Trophoblast cell (in vitro differentiated cells and primary cell): Measurements from ENCODE around the gene SOAT2.

Experiments used
- DNase-seq, 2 donors: peaks; one replicate each; pipeline ENCODE4 v3.0.0-alpha.2; 2016
- H2AFZ ChIP-seq: 2 replicates; pipeline ENCODE4 v1.6.1; 2013; ENCODE audit warnings: low read length, moderate library complexity, mild to moderate bottlenecking; ENCODE audit not compliant: insufficient read depth, poor library complexity
- H2AK5ac ChIP-seq: 2 replicates; pipeline ENCODE4 v1.6.1; 2013; ENCODE audit warnings: mild to moderate bottlenecking, low read length
- H2BK120ac ChIP-seq: 2 replicates; pipeline ENCODE4 v1.6.1; 2013; ENCODE audit warnings: low read length, mild to moderate bottlenecking, moderate library complexity; ENCODE audit not compliant: insufficient read depth, poor library complexity
- H2BK12ac ChIP-seq: 2 replicates; pipeline ENCODE4 v1.6.1; 2013; ENCODE audit warnings: mild to moderate bottlenecking, low read length, moderate library complexity
- H2BK5ac ChIP-seq: 2 replicates; pipeline ENCODE4 v1.6.1; 2013; ENCODE audit warnings: low read length, low read depth, moderate library complexity, mild to moderate bottlenecking; ENCODE audit not compliant: poor library complexity
- H3K14ac ChIP-seq: 2 replicates; pipeline ENCODE4 v1.6.1; 2013; ENCODE audit warnings: mild to moderate bottlenecking, low read length
- H3K18ac ChIP-seq: 2 replicates; pipeline ENCODE4 v1.6.1; 2013; ENCODE audit warnings: mild to moderate bottlenecking, low read length
- H3K23ac ChIP-seq: 2 replicates; pipeline ENCODE4 v1.6.1; 2013; ENCODE audit warnings: low read length
- H3K27ac ChIP-seq: 2 replicates; pipeline ENCODE4 v1.5.1; 2013; ENCODE audit warnings: low read depth, mild to moderate bottlenecking, inconsistent platforms, low read length, moderate library complexity
- H3K27me3 ChIP-seq: 2 replicates; pipeline ENCODE4 v1.6.1; 2013; ENCODE audit warnings: inconsistent platforms, mild to moderate bottlenecking, low read length, moderate library complexity; ENCODE audit not compliant: insufficient read depth
- H3K36me3 ChIP-seq, 2 experiments: 1 replicate in 1 of 2; 2 replicates in 1 of 2; pipeline ENCODE4 v1.6.1; 2013; ENCODE audit warnings: low read length in 2 of 2, mild to moderate bottlenecking in 2 of 2, moderate library complexity in 1 of 2; ENCODE audit not compliant: insufficient read depth in 2 of 2, control insufficient read depth in 1 of 2
- H3K4ac ChIP-seq: 2 replicates; pipeline ENCODE4 v1.6.1; 2013; ENCODE audit warnings: low read depth, mild to moderate bottlenecking, low read length, moderate library complexity
- H3K4me1 ChIP-seq, 2 experiments: 1 replicate in 1 of 2; 2 replicates in 1 of 2; pipeline ENCODE4 v1.6.1; 2013; ENCODE audit warnings: low read length in 2 of 2, mild to moderate bottlenecking in 2 of 2, moderate library complexity in 1 of 2; ENCODE audit not compliant: insufficient read depth in 2 of 2, control insufficient read depth in 1 of 2
- H3K4me2 ChIP-seq: 2 replicates; pipeline ENCODE4 v1.6.1; 2013; ENCODE audit warnings: inconsistent platforms, mild to moderate bottlenecking, low read length, moderate library complexity
- H3K4me3 ChIP-seq: 2 replicates; pipeline ENCODE4 v1.5.1; 2013; ENCODE audit warnings: mild to moderate bottlenecking, low read depth, low read length, inconsistent platforms
- H3K79me1 ChIP-seq: one replicate; pipeline ENCODE4 v1.6.1; 2013; ENCODE audit warnings: low read length
- H3K79me2 ChIP-seq: 2 replicates; pipeline ENCODE4 v1.6.1; 2013; ENCODE audit warnings: low read length, mild to moderate bottlenecking; ENCODE audit not compliant: control insufficient read depth, insufficient read depth, poor library complexity
- H3K9ac ChIP-seq: 2 replicates; pipeline ENCODE4 v1.6.1; 2013; ENCODE audit warnings: mild to moderate bottlenecking, low read length
- H3K9me3 ChIP-seq: 2 replicates; pipeline ENCODE4 v1.6.1; 2013; ENCODE audit warnings: low read depth, mild to moderate bottlenecking, control low read depth, inconsistent platforms, low read length; ENCODE audit not compliant: insufficient read depth
- H4K12ac ChIP-seq: 2 replicates; pipeline ENCODE4 v1.6.1; 2013; ENCODE audit warnings: low read depth, mild to moderate bottlenecking, low read length, moderate library complexity
- H4K8ac ChIP-seq: 2 replicates; pipeline ENCODE4 v1.6.1; 2013; ENCODE audit warnings: low read depth, mild to moderate bottlenecking, low read length, moderate library complexity
- H4K91ac ChIP-seq: one replicate; pipeline ENCODE4 v1.6.1; 2013; ENCODE audit warnings: low read depth, mild to moderate bottlenecking, low read length, moderate library complexity
- WGBS: extraction: QIAGEN DNeasy Blood & Tissue Kit; methylation state at CpG from one replicate; pipeline ENCODE4 v1.1.7; 2013; ENCODE audit warnings: missing lambda C conversion rate; ENCODE audit not compliant: insufficient read length, insufficient coverage; ENCODE audit errors: extremely low coverage; 5-methylcytosine and 5-hydroxymethylcytosine counted together

The SOAT2 gene

GRCh38 chr12:53145383-53146260 lies 42.3 kb downstream of the SOAT2 start:
- Histone ChIP-seq H3K27ac (no peak overlapping the region), H3K9ac (no peak overlapping the region)
- WGBS, result no CpG with 5 or more reads among the region's 5 CpGs

GRCh38 chr12:53147181-53147580 lies 43.9 kb downstream of the SOAT2 start:
- no peak overlapping the region for H2BK120ac ChIP-seq
- no peaks in the 10 kb centered on the region for H3K79me1 ChIP-seq
- WGBS, result no CpG with 5 or more reads among the region's 5 CpGs
- H2AK5ac ChIP-seq, result no peak overlapping the region
- no peaks in the 10 kb centered on the region for H3K27me3 ChIP-seq
- no peaks in the 10 kb centered on the region for H3K9me3 ChIP-seq
- no peak overlapping the region for H4K12ac ChIP-seq
- H3K23ac ChIP-seq, result no peak overlapping the region
- no peak overlapping the region for H3K9ac ChIP-seq
- no peak overlapping the region for H3K18ac ChIP-seq
- no peak overlapping the region for H3K4me3 ChIP-seq
- no peak overlapping the region for H3K4me2 ChIP-seq
- H2BK12ac ChIP-seq, result no peak overlapping the region
- no peak overlapping the region for H3K27ac ChIP-seq
- no peak overlapping the region for H3K4ac ChIP-seq
- no peak overlapping the region for H2BK5ac ChIP-seq
- H2AFZ ChIP-seq, result no peak overlapping the region
- no peak for DNase-seq
- no peaks in the 10 kb centered on the region for H3K36me3 ChIP-seq
- H3K79me2 ChIP-seq, result no peaks in the 10 kb centered on the region
- H3K14ac ChIP-seq, result no peak overlapping the region
- H4K91ac ChIP-seq, result no peak overlapping the region
- H3K4me1 ChIP-seq, result no peaks in the 10 kb centered on the region
- no peak overlapping the region for H4K8ac ChIP-seq

More at GRCh38 chr12:53145383-53146260, 42.3 kb downstream of the SOAT2 start:
- Histone ChIP-seq H2BK5ac (no peak overlapping the region), H3K23ac (no peak overlapping the region), H3K36me3 (no peaks in the 10 kb centered on the region), H3K4me1 (no peaks in the 10 kb centered on the region), H2AFZ (no peak overlapping the region), H3K79me1 (no peaks in the 10 kb centered on the region), H4K8ac (no peak overlapping the region), H4K91ac (no peak overlapping the region), H2BK120ac (no peak overlapping the region), H3K18ac (no peak overlapping the region), H3K4me3 (no peak overlapping the region), H2AK5ac (no peak overlapping the region), H4K12ac (no peak overlapping the region), H3K4me2 (no peak overlapping the region), H3K9me3 (no peaks in the 10 kb centered on the region), H3K4ac (no peak overlapping the region), H3K79me2 (no peaks in the 10 kb centered on the region), H3K14ac (no peak overlapping the region), H3K27me3 (no peaks in the 10 kb centered on the region), H2BK12ac (no peak overlapping the region)
- peak; percentile 58 to 63 for DNase-seq

GRCh38 chr12:53147653-53148052 lies 44.4 kb downstream of the SOAT2 start:
- DNase-seq, result no peak
- no peaks in the 10 kb centered on the region for H3K27me3 ChIP-seq
- no peaks in the 10 kb centered on the region for H3K9me3 ChIP-seq
- H3K9ac ChIP-seq, result no peak overlapping the region
- no peaks in the 10 kb centered on the region for H3K36me3 ChIP-seq
- no peak overlapping the region for H2BK120ac ChIP-seq
- H4K91ac ChIP-seq, result no peak overlapping the region
- no peak overlapping the region for H3K4ac ChIP-seq
- WGBS, result no CpG with 5 or more reads among the region's 15 CpGs
- H2AK5ac ChIP-seq, result no peak overlapping the region
- H3K14ac ChIP-seq, result no peak overlapping the region
- H2BK5ac ChIP-seq, result no peak overlapping the region
- no peak overlapping the region for H3K4me3 ChIP-seq
- H3K27ac ChIP-seq, result no peak overlapping the region
- no peak overlapping the region for H3K23ac ChIP-seq
- no peak overlapping the region for H3K4me2 ChIP-seq
- H2AFZ ChIP-seq, result no peak overlapping the region
- no peaks in the 10 kb centered on the region for H3K4me1 ChIP-seq
- H4K8ac ChIP-seq, result no peak overlapping the region
- H4K12ac ChIP-seq, result no peak overlapping the region
- no peak overlapping the region for H3K18ac ChIP-seq
- no peaks in the 10 kb centered on the region for H3K79me1 ChIP-seq
- H3K79me2 ChIP-seq, result no peaks in the 10 kb centered on the region
- H2BK12ac ChIP-seq, result no peak overlapping the region

- Histone ChIP-seq H3K27me3 (no peaks in the 10 kb centered on the region), H3K4me3 (no peak overlapping the region), H4K8ac (no peak overlapping the region), H3K4ac (no peak overlapping the region), H3K4me2 (no peak overlapping the region), H3K14ac (no peak overlapping the region), H3K79me1 (no peaks in the 10 kb centered on the region), H3K79me2 (no peaks in the 10 kb centered on the region), H4K12ac (no peak overlapping the region), H3K9ac (no peak overlapping the region), H3K27ac (no peak overlapping the region), H3K9me3 (no peaks in the 10 kb centered on the region), H2BK5ac (no peak overlapping the region), H2AK5ac (no peak overlapping the region), H3K4me1 (no peaks in the 10 kb centered on the region), H3K18ac (no peak overlapping the region), H2BK12ac (no peak overlapping the region), H2BK120ac (no peak overlapping the region), H2AFZ (no peak overlapping the region), H3K23ac (no peak overlapping the region), H4K91ac (no peak overlapping the region), H3K36me3 (no peaks in the 10 kb centered on the region)
- DNase-seq, result no peak
- no CpG with 5 or more reads among the region's 6 CpGs for WGBS
Measured at GRCh38 chr12:53151039-53151438, 47.8 kb downstream of the SOAT2 start.
